ENCODE results near the gene CARD11. TPM values are rescaled to one million over a fixed set of nuclear protein-coding genes. Genes with fewer than 3 reads are reported as not detected.

CARD11 gene
- total RNA-seq, 1 experiment from 2014 or later = 0.82 TPM

- POLR2A ChIA-PET = interaction anchor here (0.6 kb wide), 1 partner anchor 18 kb away, joined by 4 read pairs; no protein-coding TSS in a partner anchor
- no peaks in the 10 kb centered on the region for H3K36me3 ChIP-seq (ENCODE audit: control insufficient read depth, insufficient read depth, low read length)
- no peak overlapping the region for H3K4me3 ChIP-seq (ENCODE audit: low read depth in 2 of 2, low read length in 2 of 2)
- CTCF ChIA-PET = no interaction called here
- BruUV-seq (replicated peaks) = no TSS peak
- DNase-seq (ENCODE audit: low read depth, low spot score) = no peak
- intact Hi-C loops (cut with micrococcal nuclease; ENCODE audit: unreplicated experiment) = no loop called here
- TF ChIP-seq SIN3A (IDR thresholded peaks at IDR 0.05; ENCODE audit: borderline replicate concordance, insufficient read depth, low read depth, low read length) = no peak
- TF ChIP-seq REST (IDR thresholded peaks at IDR 0.05; ENCODE audit: insufficient read depth in 1 of 2, low read depth in 2 of 2, low read length in 1 of 2) = no peak
- TF ChIP-seq POLR2AphosphoS5 (IDR thresholded peaks at IDR 0.05; ENCODE audit: low read depth, low read length) = no peak
- TF ChIP-seq, protein P1, sequence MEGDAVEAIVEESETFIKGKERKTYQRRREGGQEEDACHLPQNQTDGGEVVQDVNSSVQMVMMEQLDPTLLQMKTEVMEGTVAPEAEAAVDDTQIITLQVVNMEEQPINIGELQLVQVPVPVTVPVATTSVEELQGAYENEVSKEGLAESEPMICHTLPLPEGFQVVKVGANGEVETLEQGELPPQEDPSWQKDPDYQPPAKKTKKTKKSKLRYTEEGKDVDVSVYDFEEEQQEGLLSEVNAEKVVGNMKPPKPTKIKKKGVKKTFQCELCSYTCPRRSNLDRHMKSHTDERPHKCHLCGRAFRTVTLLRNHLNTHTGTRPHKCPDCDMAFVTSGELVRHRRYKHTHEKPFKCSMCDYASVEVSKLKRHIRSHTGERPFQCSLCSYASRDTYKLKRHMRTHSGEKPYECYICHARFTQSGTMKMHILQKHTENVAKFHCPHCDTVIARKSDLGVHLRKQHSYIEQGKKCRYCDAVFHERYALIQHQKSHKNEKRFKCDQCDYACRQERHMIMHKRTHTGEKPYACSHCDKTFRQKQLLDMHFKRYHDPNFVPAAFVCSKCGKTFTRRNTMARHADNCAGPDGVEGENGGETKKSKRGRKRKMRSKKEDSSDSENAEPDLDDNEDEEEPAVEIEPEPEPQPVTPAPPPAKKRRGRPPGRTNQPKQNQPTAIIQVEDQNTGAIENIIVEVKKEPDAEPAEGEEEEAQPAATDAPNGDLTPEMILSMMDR (IDR thresholded peaks at IDR 0.05) = no peak
- no peak for TF ChIP-seq TCF7L2 (IDR thresholded peaks at IDR 0.05; ENCODE audit: low read depth, low read length)
- in situ Hi-C loops (cut with HindIII; ENCODE audit: low pct_unique_long_range_greater_than_20kb, low sequenced_read_pairs) = no loop called here
- ATAC-seq = peak; percentile 17; the same call in 1 of the 2 replicates
- H3K27ac ChIP-seq (ENCODE audit: low read length) = no peak overlapping the region
- H3K27me3 ChIP-seq (ENCODE audit: control insufficient read depth, insufficient read depth, low read length) = peaks cover 11% of the 10 kb centered on the region; the same call in 1 of the 2 replicates
- no peaks in the 10 kb centered on the region for H3K4me1 ChIP-seq (ENCODE audit: control insufficient read depth, insufficient read depth, low read length)
- H3K9me3 ChIP-seq (ENCODE audit: control insufficient read depth, insufficient read depth, low read depth, low read length) = peaks cover 7% of the 10 kb centered on the region; the same call in 1 of the 2 replicates
Measured at GRCh38 chr7:2953588-2954407, 89.9 kb downstream of the CARD11 start.

- peaks cover 7% of the 10 kb centered on the region; the same call in 1 of the 2 replicates for H3K9me3 ChIP-seq (ENCODE audit: control insufficient read depth, insufficient read depth, low read depth, low read length)
- TF ChIP-seq, protein P1 (IDR thresholded peaks at IDR 0.05) = no peak
- no peak for TF ChIP-seq SIN3A (IDR thresholded peaks at IDR 0.05; ENCODE audit: borderline replicate concordance, insufficient read depth, low read depth, low read length)
- TF ChIP-seq REST (IDR thresholded peaks at IDR 0.05; ENCODE audit: insufficient read depth in 1 of 2, low read depth in 2 of 2, low read length in 1 of 2) = no peak
- TF ChIP-seq TCF7L2 (IDR thresholded peaks at IDR 0.05; ENCODE audit: low read depth, low read length) = no peak
- TF ChIP-seq POLR2AphosphoS5 (IDR thresholded peaks at IDR 0.05; ENCODE audit: low read depth, low read length) = no peak
- DNase-seq (ENCODE audit: low read depth, low spot score) (no peak), ATAC-seq (no peak)
- BruUV-seq (replicated peaks) = no TSS peak
- POLR2A ChIA-PET = interaction anchor here (0.6 kb wide), 1 partner anchor 19 kb away, joined by 4 read pairs; no protein-coding TSS in a partner anchor
- H3K27me3 ChIP-seq (ENCODE audit: control insufficient read depth, insufficient read depth, low read length) = peaks cover 11% of the 10 kb centered on the region; the same call in 1 of the 2 replicates
- in situ Hi-C loops (cut with HindIII; ENCODE audit: low pct_unique_long_range_greater_than_20kb, low sequenced_read_pairs) (no loop called here), intact Hi-C loops (cut with micrococcal nuclease; ENCODE audit: unreplicated experiment) (no loop called here)
- H3K36me3 ChIP-seq (ENCODE audit: control insufficient read depth, insufficient read depth, low read length) = no peaks in the 10 kb centered on the region
- no peaks in the 10 kb centered on the region for H3K4me1 ChIP-seq (ENCODE audit: control insufficient read depth, insufficient read depth, low read length)
- no peak overlapping the region for H3K4me3 ChIP-seq (ENCODE audit: low read depth in 2 of 2, low read length in 2 of 2)
- no peak overlapping the region for H3K27ac ChIP-seq (ENCODE audit: low read length)
- CTCF ChIA-PET = no interaction called here
Measured at GRCh38 chr7:2953099-2953498, 90.6 kb downstream of the CARD11 start.
